ENCODE measurements around the gene TMEM183A. TPM values are rescaled to one million over a fixed set of nuclear protein-coding genes. Genes with fewer than 3 reads are reported as not detected.

The TMEM183A gene
- total and polyA plus RNA-seq, 2 of the 4 experiments (the other 2 are of a cell fraction): 56.8 to 63.1 TPM

- Histone ChIP-seq H3K56ac (ENCODE audit: extremely low read depth, insufficient read depth, low read length) (no peak overlapping the region), H4K91ac (ENCODE audit: insufficient read depth, low read depth, low read length) (no peak overlapping the region), H2BK120ac (ENCODE audit: low read depth, low read length) (no peak overlapping the region), H3K9me3 (ENCODE audit: control insufficient read depth, insufficient read depth, low read length) (no peaks in the 10 kb centered on the region), H3K27ac (ENCODE audit: insufficient read depth, low read length) (no peak overlapping the region), H4K8ac (ENCODE audit: low read depth in 2 of 2, low read length in 2 of 2) (no peak overlapping the region), H3K79me1 (ENCODE audit: low read depth in 1 of 2, low read length in 2 of 2) (no peaks in the 10 kb centered on the region), H2AFZ (replicated peaks; ENCODE audit: low read length, poor library complexity) (no peak overlapping the region), H3K27me3 (ENCODE audit: control insufficient read depth, insufficient read depth, low read length) (peaks cover 47% of the 10 kb centered on the region), H3K36me3 (ENCODE audit: control insufficient read depth, insufficient read depth, low read length) (no peaks in the 10 kb centered on the region), H2BK5ac (ENCODE audit: low read depth, low read length, poor library complexity, severe bottlenecking) (no peak overlapping the region), H3K4me1 (ENCODE audit: control insufficient read depth, insufficient read depth, low read length) (no peaks in the 10 kb centered on the region), H2AK5ac (ENCODE audit: low read depth, low read length) (no peak overlapping the region), H2BK20ac (ENCODE audit: low read depth, low read length) (no peak overlapping the region), H3K4me3 (ENCODE audit: insufficient read depth, low read depth, low read length) (no peak overlapping the region), H3K4ac (ENCODE audit: low read depth, low read length) (no peak overlapping the region), H4K5ac (ENCODE audit: low read depth, low read length) (no peak overlapping the region), H3K23ac (ENCODE audit: low read depth, low read length) (no peak overlapping the region), H2AK9ac (replicated peaks; ENCODE audit: low read depth, low read length, poor library complexity) (no peak overlapping the region), H3K9me1 (ENCODE audit: insufficient read depth, low read length) (no peaks in the 10 kb centered on the region), H3K18ac (ENCODE audit: low read depth, low read length) (no peak overlapping the region), H3K4me2 (ENCODE audit: low read depth, low read length) (no peak overlapping the region), H3K14ac (replicated peaks; ENCODE audit: low read depth, low read length) (no peak overlapping the region), H2BK15ac (ENCODE audit: low read depth, low read length) (no peak overlapping the region), H4K20me1 (ENCODE audit: insufficient read depth, low read length) (no peaks in the 10 kb centered on the region), H3K9ac (ENCODE audit: low read depth, low read length) (no peak overlapping the region)
- intact Hi-C loops (cut with micrococcal nuclease): loop anchor here (1.0 kb wide), 1 partner anchor 23 kb away; no protein-coding TSS in a partner anchor
- no peak for DNase-seq
- TF ChIP-seq CEBPB (IDR thresholded peaks at IDR 0.05; ENCODE audit: low read depth, low read length) (peak; percentile 41; the same call in 1 of the 2 replicates), RFX5 (IDR thresholded peaks at IDR 0.05; ENCODE audit: low read depth, low read length) (no peak)
- ATAC-seq (ENCODE audit: low read depth): no peak
- WGBS, 2 experiments (ENCODE audit: extremely low coverage in 2 of 2, insufficient read length in 1 of 2): 63% methylated on average over 1 of the region's 3 CpGs; no CpG with 5 or more reads in 1 of the 2 experiments
- in situ Hi-C loops (cut with MboI; ENCODE audit: low sequenced_read_pairs): no loop called here
- dilution Hi-C loops (cut with HindIII; ENCODE audit: low sequenced_read_pairs, unreplicated experiment): no loop called here
- ChIA-PET POLR2A (ENCODE audit: unreplicated experiment) (no interaction called here), CTCF (no interaction called here)
- no TSS peak for BruUV-seq (replicated peaks)
Measured at GRCh38 chr1:202976633-202977032, 30.5 kb upstream of the TMEM183A start.
